ENCODE data around the gene TLCD3A.
"Not testable (repeated sequence)": the region's sequence is repeated elsewhere in the genome, so short reads cannot be mapped to it uniquely, and the experiment has no call there.

The TLCD3A gene

DNA sequence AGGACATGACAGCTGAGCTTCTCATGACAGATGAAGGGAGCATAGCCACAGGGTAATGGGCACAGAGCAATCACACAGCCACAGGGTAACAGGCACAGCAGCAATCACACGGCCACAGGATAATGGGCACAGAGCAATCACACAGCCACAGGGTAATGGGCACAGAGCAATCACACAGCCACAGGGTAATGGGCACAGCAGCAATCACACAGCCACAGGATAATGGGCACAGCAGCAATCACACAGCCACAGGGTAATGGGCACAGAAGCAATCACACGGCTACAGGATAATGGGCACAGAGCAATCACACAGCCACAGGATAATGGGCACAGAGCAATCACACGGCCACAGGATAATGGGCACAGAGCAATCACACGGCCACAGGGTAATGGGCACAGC is 16.2 kb downstream of the TLCD3A start:
- FAIRE-seq, result peak; percentile 87
- not testable (repeated sequence) for DNase-seq (ENCODE audit: low spot score)

GRCh38 chr17:749359-749758 is 17.0 kb downstream of the TLCD3A start:
- FAIRE-seq; DNase-seq (ENCODE audit: low spot score): not testable (repeated sequence)

DNA sequence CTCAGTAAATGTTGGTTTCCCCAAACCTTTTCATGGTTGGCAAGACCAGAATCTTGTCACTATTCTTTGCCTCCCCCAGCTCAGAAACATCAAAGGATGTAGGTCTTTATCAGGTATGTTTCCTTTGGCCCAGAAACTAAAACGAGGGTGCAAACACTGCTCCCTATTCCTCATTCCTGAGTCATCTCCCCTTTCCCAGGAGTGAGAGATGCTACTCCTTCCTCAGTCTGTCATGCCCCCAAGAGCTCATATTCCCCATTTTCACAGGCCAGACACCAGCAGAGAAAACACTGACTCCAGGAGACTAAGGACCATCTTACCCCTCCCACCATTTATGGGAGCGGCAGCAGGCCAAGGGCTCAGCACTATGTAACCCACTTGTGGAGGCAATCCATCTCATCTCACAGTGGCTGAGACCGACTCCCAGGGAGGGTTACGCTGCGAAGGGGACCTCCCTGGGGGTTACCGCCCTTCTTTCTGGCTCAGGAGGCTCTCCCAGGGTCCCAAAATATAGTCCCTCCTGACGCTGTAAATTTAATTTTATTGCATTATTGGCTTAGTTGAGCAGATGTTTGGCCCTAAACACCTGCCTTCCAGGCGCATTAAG is 18.1 kb downstream of the TLCD3A start:
- no peak for DNase-seq (ENCODE audit: low spot score)
- FAIRE-seq, result no peak

- no peak for DNase-seq (ENCODE audit: low spot score)
- FAIRE-seq, result no peak
Observed at GRCh38 chr17:751269-752001, 19.0 kb downstream of the TLCD3A start.

DNA sequence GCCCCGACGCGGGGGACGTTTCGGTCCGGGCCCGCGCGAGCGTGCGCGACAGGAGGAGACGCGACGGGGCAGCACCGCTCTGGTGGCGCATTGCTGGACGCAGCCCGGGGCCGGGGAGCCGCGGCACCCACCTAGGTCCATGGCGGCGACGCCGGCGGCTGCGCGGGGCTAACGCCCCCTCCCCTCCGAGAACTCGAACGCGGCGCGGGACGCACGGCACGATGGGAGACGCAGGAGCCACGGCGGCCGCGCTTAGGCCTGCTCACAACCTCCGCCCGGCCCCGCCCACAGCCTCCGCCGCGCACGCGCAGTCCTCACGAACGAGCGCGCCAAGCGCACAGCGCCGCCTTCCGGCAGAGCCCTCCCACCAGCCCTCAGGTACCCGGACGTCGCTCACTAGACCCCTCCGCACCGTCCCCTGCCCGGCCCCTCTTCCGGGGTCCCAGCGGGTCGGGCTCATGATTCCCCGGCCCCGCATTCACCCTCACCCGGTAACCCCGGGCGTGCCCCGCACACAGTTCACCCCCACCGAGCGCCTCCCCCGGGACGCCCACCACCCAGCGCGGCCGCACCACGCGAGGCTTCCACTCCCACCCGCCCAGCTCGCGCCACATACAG is 19.7 kb downstream of the TLCD3A start, which contains the start of gene GEMIN4:
TSS of gene GEMIN4 (minus strand) at position 263 of the 618 bp plus-strand sequence. CDS start at position 141, 122 bp downstream.
- peak; percentile 93 for DNase-seq (ENCODE audit: low spot score)
- no peak for FAIRE-seq

GRCh38 chr17:752620-753219 is 20.3 kb downstream of the TLCD3A start:
- DNase-seq (ENCODE audit: low spot score) (no peak), FAIRE-seq (no peak)

DNA sequence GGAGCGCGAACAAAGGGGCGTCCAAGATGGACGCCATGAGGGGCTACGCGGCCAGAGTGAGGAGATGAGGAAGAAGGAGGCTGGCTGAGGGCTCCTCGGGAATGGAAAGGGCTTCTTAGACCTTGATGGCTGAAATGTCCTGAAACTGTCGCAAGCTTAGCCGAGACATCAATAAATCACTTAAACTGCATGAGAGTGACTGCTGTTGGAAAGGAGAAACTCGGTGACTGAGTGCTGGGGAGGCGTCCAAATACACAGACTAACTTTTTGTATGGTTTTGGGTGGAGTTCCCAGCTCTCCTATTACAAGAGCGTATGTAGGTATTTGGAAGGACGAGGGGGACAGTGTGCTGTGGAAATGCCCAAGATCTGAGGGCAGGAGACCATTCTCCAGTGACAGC is 21.0 kb downstream of the TLCD3A start:
- DNase-seq (ENCODE audit: low spot score) (no peak), FAIRE-seq (no peak)

- not testable (repeated sequence) for DNase-seq (ENCODE audit: low spot score); FAIRE-seq
Observed at GRCh38 chr17:755319-755961, 23.0 kb downstream of the TLCD3A start.

DNA sequence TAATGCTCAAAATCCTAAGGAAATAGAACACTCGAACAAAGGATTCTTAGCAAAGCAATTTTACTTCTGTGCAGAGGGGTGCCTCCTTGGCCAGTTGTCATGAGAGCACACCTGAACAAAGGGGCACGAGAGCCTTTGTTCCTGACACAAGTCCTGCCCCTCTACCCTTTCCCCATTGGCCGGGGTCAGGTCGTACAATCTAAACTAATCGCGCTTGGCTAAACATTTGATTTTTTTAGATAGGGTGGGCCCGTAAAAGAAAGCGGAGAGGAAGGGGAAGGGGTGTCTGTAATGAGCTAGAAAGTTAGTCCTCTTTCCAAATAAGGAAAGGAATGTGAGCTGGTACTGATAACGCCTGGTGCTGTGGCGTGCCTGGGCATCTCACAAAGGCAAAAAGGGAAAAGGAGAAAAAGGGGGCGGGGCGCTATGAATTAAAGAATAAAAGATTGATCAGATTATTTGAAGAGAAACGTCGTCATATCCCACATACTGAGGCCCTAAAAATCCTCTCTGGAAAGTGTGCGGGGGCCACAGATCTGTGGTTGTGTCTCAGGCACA is 23.7 kb downstream of the TLCD3A start:
- FAIRE-seq; DNase-seq (ENCODE audit: low spot score): not testable (repeated sequence)

DNA sequence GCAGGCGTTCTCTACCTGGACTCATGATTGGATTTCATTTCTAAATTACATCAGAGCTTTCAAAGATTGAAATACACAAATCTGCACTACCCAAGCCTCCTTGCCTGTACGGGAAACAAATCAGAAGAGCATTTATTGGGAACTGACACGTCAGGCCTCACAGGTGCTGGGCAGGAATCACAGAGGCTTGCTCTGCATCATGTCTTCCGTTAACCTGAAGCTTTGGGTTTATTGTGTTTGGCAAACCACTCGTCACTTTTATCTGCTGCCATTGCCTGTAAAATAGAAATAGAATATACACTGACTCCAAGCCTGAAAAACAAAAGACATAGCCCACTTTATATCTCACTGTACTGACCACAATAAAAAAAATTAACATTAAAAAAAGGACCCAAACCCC is 27.6 kb downstream of the TLCD3A start:
- no peak for FAIRE-seq

DNA sequence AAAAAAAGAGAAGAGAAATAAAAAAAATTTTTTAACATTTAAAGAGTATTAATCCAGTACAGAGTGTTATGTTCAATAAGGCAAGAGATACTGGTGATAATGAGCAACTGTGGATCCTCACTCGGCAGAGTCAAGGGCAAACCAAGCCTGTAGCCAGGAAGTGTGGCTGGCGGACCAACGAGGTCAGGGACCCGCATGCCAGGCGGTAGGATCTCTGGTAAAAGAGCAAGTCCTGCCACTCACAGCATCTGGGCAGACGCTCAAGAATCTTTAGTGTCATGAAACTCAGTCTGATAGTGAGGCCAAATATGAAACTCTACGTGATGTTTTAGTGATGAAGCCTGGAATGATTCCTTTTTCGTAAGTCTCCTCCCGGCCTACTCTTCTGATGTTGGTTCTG is 28.0 kb downstream of the TLCD3A start:
- DNase-seq (ENCODE audit: low spot score) (no peak), FAIRE-seq (no peak)

More for the DNA sequence above, 27.6 kb downstream of the TLCD3A start:
- DNase-seq (ENCODE audit: low spot score), result no peak

GRCh38 chr17:767076-767475 is 34.7 kb downstream of the TLCD3A start:
- DNase-seq (ENCODE audit: low spot score) (no peak), FAIRE-seq (no peak)

GRCh38 chr17:773016-773415 is 40.6 kb downstream of the TLCD3A start:
- FAIRE-seq (no peak), DNase-seq (ENCODE audit: low spot score) (no peak)

DNA sequence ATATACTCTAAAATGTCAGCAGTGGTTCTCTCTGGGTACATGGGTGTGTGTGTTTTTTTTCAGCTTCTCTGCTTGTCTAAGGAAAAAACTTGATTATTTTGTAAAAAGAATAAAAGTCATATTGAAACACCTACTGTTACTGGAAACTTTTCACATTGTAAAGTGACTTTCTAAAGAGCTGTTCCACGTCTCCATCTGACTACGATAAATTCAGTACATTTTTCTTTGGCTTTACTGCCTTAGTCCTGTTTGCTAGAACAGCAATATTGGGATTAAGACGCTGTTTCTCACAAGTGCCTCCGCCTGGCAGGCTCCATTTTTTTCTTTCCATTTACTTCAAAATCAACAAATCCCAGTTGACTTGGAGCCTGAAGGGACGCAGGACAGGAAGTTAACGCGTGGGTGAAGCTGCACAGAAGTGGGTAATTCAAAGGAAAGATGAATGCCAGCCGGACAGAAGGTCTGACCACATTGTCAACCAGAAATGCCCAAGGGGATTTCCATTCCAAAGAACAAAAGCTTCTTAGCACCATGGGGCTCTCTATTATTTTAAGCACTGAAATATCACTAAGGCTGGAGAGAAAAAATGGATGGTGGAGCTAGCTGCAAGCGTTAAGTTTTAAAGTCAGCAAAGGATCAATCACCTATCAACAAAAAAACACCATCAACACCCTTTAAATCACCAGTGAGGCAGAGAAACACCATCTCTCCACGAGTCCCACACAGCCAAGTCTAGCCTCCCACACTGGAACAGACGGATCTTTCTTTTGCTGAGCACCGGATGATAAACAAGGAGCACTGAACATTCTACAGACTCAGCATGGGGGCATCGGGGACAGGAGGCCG is 41.3 kb downstream of the TLCD3A start:
- DNase-seq (ENCODE audit: low spot score) (no peak), FAIRE-seq (no peak)

GRCh38 chr17:774313-774584 is 41.9 kb downstream of the TLCD3A start:
- no peak for FAIRE-seq
- no peak for DNase-seq (ENCODE audit: low spot score)

DNA sequence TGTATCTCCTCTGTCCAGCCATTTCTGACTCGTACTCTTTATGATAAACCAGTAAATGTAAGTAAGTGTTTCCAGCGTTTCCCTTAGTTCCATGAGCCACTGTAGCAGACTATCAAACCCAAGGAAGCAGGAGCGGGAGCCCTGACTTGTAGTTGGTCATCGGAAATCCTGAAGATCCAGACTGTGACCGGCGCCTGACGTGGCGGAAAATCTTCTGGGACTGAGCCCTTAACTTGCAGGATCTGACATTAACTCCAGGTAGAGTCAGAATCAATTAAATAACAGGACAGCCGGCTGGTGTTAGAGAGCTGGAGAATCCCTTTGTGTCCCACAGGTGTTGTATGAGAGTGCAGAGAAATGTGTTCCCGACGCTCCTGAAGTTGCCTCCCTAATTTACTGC is 45.7 kb downstream of the TLCD3A start:
- DNase-seq (ENCODE audit: low spot score), result no peak
- no peak for FAIRE-seq

GRCh38 chr17:781805-782731 is 49.7 kb downstream of the TLCD3A start, which contains the start of the genes GLOD4 and MRM3:
TSS of gene GLOD4 (minus strand) at chr17:782280. CDS start at chr17:782255, 25 bp downstream.
TSS of gene MRM3 (plus strand) at chr17:782353. CDS start at chr17:782379, 26 bp downstream.
- DNase-seq (ENCODE audit: low spot score) (peak; percentile 93), FAIRE-seq (peak; percentile 86)

DNA sequence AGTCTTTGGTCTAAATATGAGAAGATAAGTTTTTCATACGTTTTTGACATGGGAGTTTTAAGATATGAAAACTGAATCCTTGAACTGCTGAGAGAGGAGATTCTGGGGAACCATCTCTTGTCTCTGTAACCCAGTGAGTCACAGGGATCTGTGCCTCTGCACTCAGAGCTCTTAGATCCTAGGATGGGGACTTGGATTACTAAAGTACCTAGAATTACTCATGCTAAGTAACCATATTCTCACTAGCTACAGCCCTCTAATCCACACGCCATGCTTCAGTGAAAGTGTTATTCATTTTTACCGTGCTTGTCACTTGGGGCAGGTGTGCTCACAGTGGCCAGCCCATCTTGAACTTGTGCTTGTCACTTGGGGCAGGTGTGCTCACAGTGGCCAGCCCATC is 51.7 kb downstream of the TLCD3A start:
- FAIRE-seq (no peak), DNase-seq (ENCODE audit: low spot score) (no peak)

GRCh38 chr17:785901-786300 is 53.5 kb downstream of the TLCD3A start:
- not testable (repeated sequence) for FAIRE-seq

More at GRCh38 chr17:785901-786300, 53.5 kb downstream of the TLCD3A start:
- DNase-seq (ENCODE audit: low spot score), result not testable (repeated sequence)
